Neural progenitor cell (in vitro differentiated cells): Measurements from ENCODE around the gene AP5Z1. TPM values are rescaled to one million over a fixed set of nuclear protein-coding genes. Genes with fewer than 3 reads are reported as not detected.

Source experiments
- DNase-seq: peaks from one replicate; pipeline ENCODE4 v3.0.0-alpha.2; 2016; ENCODE audit warnings: low spot score
- H2AFZ ChIP-seq: fragments of 200-600 bp; sonication (generic); replicated peaks from 2 replicates; pipeline ENCODE4 v1.6.1; 2016; ENCODE audit warnings: antibody characterized with exemption
- H3F3A ChIP-seq: fragments of 200-600 bp; sonication (generic); 2 replicates; pipeline ENCODE4 v1.6.1; 2016; ENCODE audit warnings: antibody characterized with exemption, low read depth
- H3K27ac ChIP-seq: fragments of 200-600 bp; sonication (generic); 2 replicates; pipeline ENCODE4 v1.5.1; 2016; ENCODE audit warnings: mild to moderate bottlenecking
- H3K27me3 ChIP-seq: fragments of 200-600 bp; sonication (generic); 2 replicates; pipeline ENCODE4 v1.6.1; 2016; ENCODE audit warnings: mild to moderate bottlenecking, moderate library complexity
- H3K36me3 ChIP-seq: fragments of 200-600 bp; sonication (generic); 2 replicates; pipeline ENCODE4 v1.5.1; 2016
- H3K4me1 ChIP-seq: fragments of 200-600 bp; sonication (generic); 2 replicates; pipeline ENCODE4 v1.6.1; 2016; ENCODE audit warnings: mixed run types
- H3K4me2 ChIP-seq: fragments of 200-600 bp; sonication (generic); 2 replicates; pipeline ENCODE4 v1.6.1; 2016
- H3K4me3 ChIP-seq: fragments of 200-600 bp; sonication (generic); 2 replicates; pipeline ENCODE4 v1.5.1; 2016
- H3K79me2 ChIP-seq: fragments of 200-600 bp; sonication (generic); 2 replicates; pipeline ENCODE4 v1.6.1; 2016; ENCODE audit warnings: low read depth
- H3K9ac ChIP-seq: fragments of 200-600 bp; sonication (generic); 2 replicates; pipeline ENCODE4 v1.6.1; 2016
- H3K9me3 ChIP-seq: fragments of 200-600 bp; sonication (generic); 2 replicates; pipeline ENCODE4 v1.5.1; 2016; ENCODE audit warnings: low read depth
- H4K20me1 ChIP-seq: fragments of 200-600 bp; sonication (generic); 2 replicates; pipeline ENCODE4 v1.6.1; 2016; ENCODE audit warnings: low read depth
- H3K27ac Mint-ChIP-seq: 3 replicates; pipeline ENCODE4 v1.8.0; 2021; ENCODE audit warnings: mixed read lengths
- H3K27me3 Mint-ChIP-seq: 2 replicates; pipeline ENCODE4 v1.8.0; 2022; ENCODE audit warnings: low read depth, mild to moderate bottlenecking, inconsistent platforms, moderate library complexity, mixed read lengths; ENCODE audit not compliant: insufficient read depth
- H3K36me3 Mint-ChIP-seq: 3 replicates; pipeline ENCODE4 v1.8.0; 2021; ENCODE audit warnings: mixed read lengths
- H3K4me1 Mint-ChIP-seq: 3 replicates; pipeline ENCODE4 v1.8.0; 2021; ENCODE audit warnings: mixed read lengths
- H3K4me3 Mint-ChIP-seq: 3 replicates; pipeline ENCODE4 v1.8.0; 2021; ENCODE audit warnings: mild to moderate bottlenecking, moderate library complexity, mixed read lengths
- H3K9me3 Mint-ChIP-seq: 3 replicates; pipeline ENCODE4 v1.8.0; 2020; ENCODE audit warnings: mixed read lengths
- CTCF ChIP-seq: fragments of 200-600 bp; sonication (generic); IDR thresholded peaks from 2 replicates; pipeline ENCODE4 v1.5.1; 2017; ENCODE audit warnings: antibody characterized with exemption, mild to moderate bottlenecking
- EZH2 ChIP-seq: fragments of 200-600 bp; sonication (generic); IDR thresholded peaks from 2 replicates; pipeline ENCODE4 v1.6.1; 2017; ENCODE audit warnings: antibody characterized with exemption, mild to moderate bottlenecking, moderate library complexity
- EZH2phosphoT487 ChIP-seq: fragments of 200-600 bp; sonication (generic); IDR thresholded peaks from 2 replicates; pipeline ENCODE4 v1.6.1; 2017; ENCODE audit warnings: antibody characterized with exemption
- microRNA-seq: library from miRNA; unstranded; fragments of <30 nt; microRNA quantifications from one replicate; pipeline ENCODE4, GENCODE V29; 2016
- small RNA-seq: library from RNA; depleted of rRNA; stranded (forward); fragments of <200 nt; gene quantifications from one replicate; pipeline ENCODE3, GENCODE V24; 2015
- total RNA-seq: library from RNA; depleted of rRNA; stranded (reverse); fragments of >200 nt; gene quantifications from 2 replicates; pipeline ENCODE4 v1.2.3, GENCODE V29; 2015; ENCODE audit warnings: low replicate concordance

AP5Z1 gene
- total RNA-seq, 1 donor from 2014 or later = 8.3 TPM

- DNase-seq = no peak
- no peaks in the 10 kb centered on the region for H4K20me1 ChIP-seq
- no peak overlapping the region for H3K27ac ChIP-seq
- H3K4me3 Mint-ChIP-seq = no peak overlapping the region
- H3K4me3 ChIP-seq = no peak overlapping the region
- peaks cover 15% of the 10 kb centered on the region for H3K4me1 ChIP-seq
- H3K9ac ChIP-seq = no peak overlapping the region
- no peaks in the 10 kb centered on the region for H3K79me2 ChIP-seq
- no peak overlapping the region for H3K27ac Mint-ChIP-seq
- H3K36me3 ChIP-seq = no peaks in the 10 kb centered on the region
- H2AFZ ChIP-seq = no peak overlapping the region
- H3K9me3 Mint-ChIP-seq = no peaks in the 10 kb centered on the region
- peaks cover 3% of the 10 kb centered on the region for H3K27me3 Mint-ChIP-seq
- H3F3A ChIP-seq = peaks cover 12% of the 10 kb centered on the region
- H3K27me3 ChIP-seq = no peaks in the 10 kb centered on the region
- TF ChIP-seq EZH2 (no peak), CTCF (no peak), EZH2phosphoT487 (no peak)
- no peaks in the 10 kb centered on the region for H3K9me3 ChIP-seq
- peaks cover 18% of the 10 kb centered on the region for H3K4me1 Mint-ChIP-seq
- no peak overlapping the region for H3K4me2 ChIP-seq
- no peaks in the 10 kb centered on the region for H3K36me3 Mint-ChIP-seq
Measured at GRCh38 chr7:4838626-4839334, 63.4 kb downstream of the AP5Z1 start.

- no peaks in the 10 kb centered on the region for H3K27me3 ChIP-seq
- no peaks in the 10 kb centered on the region for H3K9me3 ChIP-seq
- TF ChIP-seq EZH2phosphoT487 = no peak
- no peak for TF ChIP-seq EZH2
- TF ChIP-seq CTCF = no peak
- Mint-ChIP-seq H3K27me3 (peaks cover 3% of the 10 kb centered on the region), H3K36me3 (no peaks in the 10 kb centered on the region), H3K27ac (no peak overlapping the region), H3K4me3 (no peak overlapping the region), H3K9me3 (no peaks in the 10 kb centered on the region), H3K4me1 (peaks cover 18% of the 10 kb centered on the region)
- no peaks in the 10 kb centered on the region for H3K79me2 ChIP-seq
- no peak overlapping the region for H3K4me3 ChIP-seq
- no peak for DNase-seq
- no peak overlapping the region for H3K9ac ChIP-seq
- no peak overlapping the region for H2AFZ ChIP-seq
- peaks cover 15% of the 10 kb centered on the region for H3K4me1 ChIP-seq
- H4K20me1 ChIP-seq = no peaks in the 10 kb centered on the region
- H3K27ac ChIP-seq = no peak overlapping the region
- peaks cover 12% of the 10 kb centered on the region for H3F3A ChIP-seq
- H3K4me2 ChIP-seq = no peak overlapping the region
- H3K36me3 ChIP-seq = no peaks in the 10 kb centered on the region
Measured at GRCh38 chr7:4840079-4840501, 64.7 kb downstream of the AP5Z1 start.

Small RNA genes lying within 50 kb of the gene (microRNA-seq; reads per million reads assigned to microRNA genes)
- not detected for gene MIR4656

Small RNA genes lying within 50 kb of the gene (small RNA-seq; reads per million reads assigned to genes)
- not detected for gene MIR4656
- not detected for gene RF00019

Other genes with a start within 250 kb of the AP5Z1 start
- 11.1 and 22.4 TPM in 2 replicates for gene FOXK1, start 93.3 kb upstream of the AP5Z1 start, total RNA-seq
- 0.06 TPM in 1 of 2 replicates, not detected in the other for gene PAPOLB, start 86.4 kb downstream of the AP5Z1 start, total RNA-seq
- 3.1 and 5.8 TPM in 2 replicates for gene RADIL, start 108.1 kb downstream of the AP5Z1 start, total RNA-seq
- gene MMD2, start 183.6 kb downstream of the AP5Z1 start, total RNA-seq = 0.28 TPM in 1 of 2 replicates, not detected in the other